HepG2 (cell line): ENCODE measurements around the gene TEX14. TPM values are rescaled to one million over a fixed set of nuclear protein-coding genes. Genes with fewer than 3 reads are reported as not detected.

Source experiments
- DNMT3B ChIP-seq: conservative IDR thresholded peaks from 2 replicates; pipeline ENCODE4 v1.6.1; 2016; ENCODE audit warnings: missing biosample characterization, control low read depth
- FOXK2 ChIP-seq: fragments of 450-650 bp; IDR thresholded peaks from 2 replicates; pipeline ENCODE4 v1.6.1; 2016
- GATA4 ChIP-seq: sonication (generic); IDR thresholded peaks from 2 replicates; pipeline ENCODE4 v1.6.1; 2016; ENCODE audit warnings: antibody characterized with exemption, low read depth, borderline replicate concordance
- MAF1 ChIP-seq: sonication (generic); formaldehyde crosslinking; IDR thresholded peaks from 2 replicates; pipeline ENCODE4 v1.5.0; 2020; ENCODE audit warnings: missing genetic modification reagents, borderline replicate concordance
- NCOA1 ChIP-seq: sonication (generic); formaldehyde crosslinking; IDR thresholded peaks from 2 replicates; pipeline ENCODE4 v1.9.0; 2021; ENCODE audit warnings: missing genetic modification reagents
- PPARG ChIP-seq: conservative IDR thresholded peaks from 2 replicates; pipeline ENCODE4 v1.6.1; 2016; ENCODE audit warnings: missing biosample characterization, missing genetic modification reagents
- SRF ChIP-seq: IDR thresholded peaks from 2 replicates; pipeline ENCODE4 v1.6.1; 2011; ENCODE audit warnings: mild to moderate bottlenecking, low read depth, low read length, moderate library complexity
- STAG1 ChIP-seq: sonication (generic); formaldehyde crosslinking; IDR thresholded peaks from 2 replicates; pipeline ENCODE4 v1.4.0; 2020; ENCODE audit warnings: missing genetic modification reagents
- ZBTB1 ChIP-seq: sonication (generic); formaldehyde crosslinking; IDR thresholded peaks from 2 replicates; pipeline ENCODE4 v1.4.0; 2020; ENCODE audit warnings: missing genetic modification reagents, borderline replicate concordance
- ZFP36 ChIP-seq: fragments of 150-350 bp; IDR thresholded peaks from 2 replicates; pipeline ENCODE4 v1.6.1; 2018; ENCODE audit warnings: borderline replicate concordance, low read length, low read depth; ENCODE audit not compliant: partially characterized antibody
- ZNF101 ChIP-seq: sonication (generic); formaldehyde crosslinking; IDR thresholded peaks from 2 replicates; pipeline ENCODE4 v1.4.0; 2020; ENCODE audit warnings: mild to moderate bottlenecking, low read depth, missing genetic modification reagents, borderline replicate concordance
- ZNF350 ChIP-seq: sonication (generic); formaldehyde crosslinking; IDR thresholded peaks from 2 replicates; pipeline ENCODE4 v1.4.0; 2020; ENCODE audit warnings: mild to moderate bottlenecking, low read depth, missing genetic modification reagents, borderline replicate concordance
- ZNF354B ChIP-seq: sonication (generic); formaldehyde crosslinking; IDR thresholded peaks from 2 replicates; pipeline ENCODE4 v1.8.0; 2022; ENCODE audit warnings: mild to moderate bottlenecking, missing genetic modification reagents
- polyA plus RNA-seq, 8 experiments: library from polyadenylated mRNA; depleted of rRNA in 3 of 8; stranded (reverse) in 7 of 8; unstranded in 1 of 8; fragments of >200 nt; fragmentation: Illumina TruSeq in 4 of 8; extraction: Trizol in 4 of 8; gene quantifications; 2 replicates each; pipeline versions ENCODE4 v1.2.1 to v1.2.3, GENCODE V29; 2011 to 2016; ENCODE audit warnings: low read depth in 4 of 8, missing spikeins in 1 of 8, mixed read lengths in 1 of 8; ENCODE audit not compliant: insufficient read depth in 1 of 8
- total RNA-seq, 5 experiments: library from RNA; depleted of rRNA; stranded (reverse); fragments of >200 nt; fragmentation: Illumina TruSeq; extraction: Trizol; gene quantifications; 2 replicates each; pipeline ENCODE4 v1.2.3, GENCODE V29; 2016; ENCODE audit warnings: low read depth in 1 of 5
- TF ChIP-seq, protein P1 (sequence below): sonication (generic); formaldehyde crosslinking; IDR thresholded peaks from 2 replicates; pipeline ENCODE4 v1.4.0; 2020; ENCODE audit warnings: missing genetic modification reagents; ENCODE audit errors: not compliant biosample characterization
- TF ChIP-seq, protein P2 (sequence below): sonication (generic); formaldehyde crosslinking; IDR thresholded peaks from 2 replicates; pipeline ENCODE4 v1.5.1; 2020; ENCODE audit warnings: mild to moderate bottlenecking, missing genetic modification reagents
- TF ChIP-seq, protein P3 (sequence below): sonication (generic); formaldehyde crosslinking; IDR thresholded peaks from 2 replicates; pipeline ENCODE4 v1.5.1; 2020; ENCODE audit warnings: missing genetic modification reagents, mild to moderate bottlenecking, borderline replicate concordance
- TF ChIP-seq, protein P4 (sequence below): sonication (generic); formaldehyde crosslinking; IDR thresholded peaks from 2 replicates; pipeline ENCODE4 v1.9.0; 2021; ENCODE audit warnings: missing genetic modification reagents, borderline replicate concordance
- TF ChIP-seq, protein P5 (sequence below): sonication (generic); formaldehyde crosslinking; IDR thresholded peaks from 2 replicates; pipeline ENCODE4 v1.8.1; 2022; ENCODE audit warnings: low read depth, mild to moderate bottlenecking, missing genetic modification reagents

The TEX14 gene
- total and polyA plus RNA-seq, 2 of the 13 experiments (the other 11 are each of a cell fraction or from before 2014, with no cell fraction given): 0.04 to 0.07 TPM

DNA sequence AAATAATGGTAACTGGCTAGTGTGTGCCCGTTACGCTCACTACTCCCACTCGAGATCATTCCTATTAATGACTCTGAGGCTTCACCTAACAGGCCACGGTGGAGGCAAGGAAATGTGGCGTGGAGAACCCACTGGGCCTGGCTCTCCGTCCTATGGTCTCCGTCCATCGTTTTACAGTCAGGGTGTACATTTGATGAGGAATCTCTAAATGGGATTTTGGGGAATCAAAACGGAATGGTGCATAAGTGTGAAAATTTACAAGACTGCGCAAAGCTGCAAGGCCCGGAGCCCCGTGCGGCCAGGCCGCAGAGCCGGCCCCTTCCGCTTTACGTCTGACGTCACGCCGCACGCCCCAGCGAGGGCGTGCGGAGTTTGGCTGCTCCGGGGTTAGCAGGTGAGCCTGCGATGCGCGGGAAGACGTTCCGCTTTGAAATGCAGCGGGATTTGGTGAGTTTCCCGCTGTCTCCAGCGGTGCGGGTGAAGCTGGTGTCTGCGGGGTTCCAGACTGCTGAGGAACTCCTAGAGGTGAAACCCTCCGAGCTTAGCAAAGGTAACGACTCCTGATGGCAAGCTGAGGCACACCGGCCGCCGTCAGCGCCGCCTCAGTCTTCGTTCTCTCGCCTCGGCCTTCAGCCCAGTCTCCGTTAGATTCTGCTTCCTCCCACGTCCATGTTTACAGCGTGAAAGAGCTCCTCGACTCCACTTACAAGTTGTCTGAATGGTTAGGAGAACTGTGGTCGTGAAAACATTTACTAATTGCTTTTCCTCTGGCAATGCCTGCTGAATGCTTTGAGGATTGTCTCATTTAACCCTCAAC, 602 bp upstream of the TEX14 start, which contains the start of gene RAD51C (continued):
- TF ChIP-seq, protein P1, sequence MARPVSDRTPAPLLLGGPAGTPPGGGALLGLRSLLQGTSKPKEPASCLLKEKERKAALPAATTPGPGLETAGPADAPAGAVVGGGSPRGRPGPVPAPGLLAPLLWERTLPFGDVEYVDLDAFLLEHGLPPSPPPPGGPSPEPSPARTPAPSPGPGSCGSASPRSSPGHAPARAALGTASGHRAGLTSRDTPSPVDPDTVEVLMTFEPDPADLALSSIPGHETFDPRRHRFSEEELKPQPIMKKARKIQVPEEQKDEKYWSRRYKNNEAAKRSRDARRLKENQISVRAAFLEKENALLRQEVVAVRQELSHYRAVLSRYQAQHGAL (CRISPR knock-in tag): peak; percentile 87
- TF ChIP-seq ZNF350 (CRISPR knock-in tag): peak; percentile 95; the same call in 1 of the 2 replicates
- TF ChIP-seq ZNF354B: peak; percentile 95
- TF ChIP-seq ZBTB1 (CRISPR knock-in tag): no peak
- TF ChIP-seq, protein P2, sequence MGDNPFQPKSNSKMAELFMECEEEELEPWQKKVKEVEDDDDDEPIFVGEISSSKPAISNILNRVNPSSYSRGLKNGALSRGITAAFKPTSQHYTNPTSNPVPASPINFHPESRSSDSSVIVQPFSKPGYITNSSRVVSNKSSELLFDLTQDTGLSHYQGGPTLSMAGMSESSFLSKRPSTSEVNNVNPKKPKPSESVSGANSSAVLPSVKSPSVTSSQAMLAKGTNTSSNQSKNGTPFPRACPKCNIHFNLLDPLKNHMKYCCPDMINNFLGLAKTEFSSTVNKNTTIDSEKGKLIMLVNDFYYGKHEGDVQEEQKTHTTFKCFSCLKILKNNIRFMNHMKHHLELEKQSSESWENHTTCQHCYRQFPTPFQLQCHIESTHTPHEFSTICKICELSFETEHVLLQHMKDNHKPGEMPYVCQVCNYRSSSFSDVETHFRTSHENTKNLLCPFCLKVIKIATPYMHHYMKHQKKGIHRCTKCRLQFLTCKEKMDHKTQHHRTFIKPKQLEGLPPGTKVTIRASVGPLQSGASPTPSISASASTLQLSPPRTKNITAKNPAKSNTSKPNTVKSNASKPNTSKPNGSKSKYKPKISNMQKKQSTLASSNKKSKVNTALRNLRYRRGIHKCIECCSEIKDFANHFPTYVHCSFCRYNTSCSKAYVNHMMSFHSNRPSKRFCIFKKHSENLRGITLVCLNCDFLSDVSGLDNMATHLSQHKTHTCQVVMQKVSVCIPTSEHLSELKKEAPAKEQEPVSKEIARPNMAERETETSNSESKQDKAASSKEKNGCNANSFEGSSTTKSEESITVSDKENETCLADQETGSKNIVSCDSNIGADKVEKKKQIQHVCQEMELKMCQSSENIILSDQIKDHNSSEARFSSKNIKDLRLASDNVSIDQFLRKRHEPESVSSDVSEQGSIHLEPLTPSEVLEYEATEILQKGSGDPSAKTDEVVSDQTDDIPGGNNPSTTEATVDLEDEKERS (CRISPR knock-in tag): peak; percentile 82; the same call in 1 of the 2 replicates
- no peak for TF ChIP-seq STAG1 (CRISPR knock-in tag)
- no peak for TF ChIP-seq SRF
- TF ChIP-seq, protein P3, sequence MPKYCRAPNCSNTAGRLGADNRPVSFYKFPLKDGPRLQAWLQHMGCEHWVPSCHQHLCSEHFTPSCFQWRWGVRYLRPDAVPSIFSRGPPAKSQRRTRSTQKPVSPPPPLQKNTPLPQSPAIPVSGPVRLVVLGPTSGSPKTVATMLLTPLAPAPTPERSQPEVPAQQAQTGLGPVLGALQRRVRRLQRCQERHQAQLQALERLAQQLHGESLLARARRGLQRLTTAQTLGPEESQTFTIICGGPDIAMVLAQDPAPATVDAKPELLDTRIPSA: 0 out of 2 replicates have a peak, but pooled peaks have one; percentile 23
- peak; percentile 77 for TF ChIP-seq PPARG
- TF ChIP-seq NCOA1 (CRISPR knock-in tag): no peak; the same call in none of the 2 replicates
- no peak for TF ChIP-seq FOXK2
- 0 out of 2 replicates have a peak, but pooled peaks have one; percentile 71 for TF ChIP-seq ZNF101 (CRISPR knock-in tag)
- TF ChIP-seq, protein P4, sequence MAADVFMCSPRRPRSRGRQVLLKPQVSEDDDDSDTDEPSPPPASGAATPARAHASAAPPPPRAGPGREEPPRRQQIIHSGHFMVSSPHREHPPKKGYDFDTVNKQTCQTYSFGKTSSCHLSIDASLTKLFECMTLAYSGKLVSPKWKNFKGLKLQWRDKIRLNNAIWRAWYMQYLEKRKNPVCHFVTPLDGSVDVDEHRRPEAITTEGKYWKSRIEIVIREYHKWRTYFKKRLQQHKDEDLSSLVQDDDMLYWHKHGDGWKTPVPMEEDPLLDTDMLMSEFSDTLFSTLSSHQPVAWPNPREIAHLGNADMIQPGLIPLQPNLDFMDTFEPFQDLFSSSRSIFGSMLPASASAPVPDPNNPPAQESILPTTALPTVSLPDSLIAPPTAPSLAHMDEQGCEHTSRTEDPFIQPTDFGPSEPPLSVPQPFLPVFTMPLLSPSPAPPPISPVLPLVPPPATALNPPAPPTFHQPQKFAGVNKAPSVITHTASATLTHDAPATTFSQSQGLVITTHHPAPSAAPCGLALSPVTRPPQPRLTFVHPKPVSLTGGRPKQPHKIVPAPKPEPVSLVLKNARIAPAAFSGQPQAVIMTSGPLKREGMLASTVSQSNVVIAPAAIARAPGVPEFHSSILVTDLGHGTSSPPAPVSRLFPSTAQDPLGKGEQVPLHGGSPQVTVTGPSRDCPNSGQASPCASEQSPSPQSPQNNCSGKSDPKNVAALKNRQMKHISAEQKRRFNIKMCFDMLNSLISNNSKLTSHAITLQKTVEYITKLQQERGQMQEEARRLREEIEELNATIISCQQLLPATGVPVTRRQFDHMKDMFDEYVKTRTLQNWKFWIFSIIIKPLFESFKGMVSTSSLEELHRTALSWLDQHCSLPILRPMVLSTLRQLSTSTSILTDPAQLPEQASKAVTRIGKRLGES (CRISPR knock-in tag): peak; percentile 94
- TF ChIP-seq ZFP36: no peak
- TF ChIP-seq MAF1: no peak
- TF ChIP-seq DNMT3B (CRISPR knock-in tag): peak; percentile 87; the same call in 1 of the 2 replicates
- peak; percentile 67; the same call in 1 of the 2 replicates for TF ChIP-seq GATA4
- TF ChIP-seq, protein P5, sequence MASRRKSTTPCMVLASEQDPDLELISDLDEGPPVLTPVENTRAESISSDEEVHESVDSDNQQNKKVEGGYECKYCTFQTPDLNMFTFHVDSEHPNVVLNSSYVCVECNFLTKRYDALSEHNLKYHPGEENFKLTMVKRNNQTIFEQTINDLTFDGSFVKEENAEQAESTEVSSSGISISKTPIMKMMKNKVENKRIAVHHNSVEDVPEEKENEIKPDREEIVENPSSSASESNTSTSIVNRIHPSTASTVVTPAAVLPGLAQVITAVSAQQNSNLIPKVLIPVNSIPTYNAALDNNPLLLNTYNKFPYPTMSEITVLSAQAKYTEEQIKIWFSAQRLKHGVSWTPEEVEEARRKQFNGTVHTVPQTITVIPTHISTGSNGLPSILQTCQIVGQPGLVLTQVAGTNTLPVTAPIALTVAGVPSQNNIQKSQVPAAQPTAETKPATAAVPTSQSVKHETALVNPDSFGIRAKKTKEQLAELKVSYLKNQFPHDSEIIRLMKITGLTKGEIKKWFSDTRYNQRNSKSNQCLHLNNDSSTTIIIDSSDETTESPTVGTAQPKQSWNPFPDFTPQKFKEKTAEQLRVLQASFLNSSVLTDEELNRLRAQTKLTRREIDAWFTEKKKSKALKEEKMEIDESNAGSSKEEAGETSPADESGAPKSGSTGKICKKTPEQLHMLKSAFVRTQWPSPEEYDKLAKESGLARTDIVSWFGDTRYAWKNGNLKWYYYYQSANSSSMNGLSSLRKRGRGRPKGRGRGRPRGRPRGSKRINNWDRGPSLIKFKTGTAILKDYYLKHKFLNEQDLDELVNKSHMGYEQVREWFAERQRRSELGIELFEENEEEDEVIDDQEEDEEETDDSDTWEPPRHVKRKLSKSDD: peak; percentile 91
